ENCODE results near the gene PGRMC1.

PGRMC1 gene

DNA sequence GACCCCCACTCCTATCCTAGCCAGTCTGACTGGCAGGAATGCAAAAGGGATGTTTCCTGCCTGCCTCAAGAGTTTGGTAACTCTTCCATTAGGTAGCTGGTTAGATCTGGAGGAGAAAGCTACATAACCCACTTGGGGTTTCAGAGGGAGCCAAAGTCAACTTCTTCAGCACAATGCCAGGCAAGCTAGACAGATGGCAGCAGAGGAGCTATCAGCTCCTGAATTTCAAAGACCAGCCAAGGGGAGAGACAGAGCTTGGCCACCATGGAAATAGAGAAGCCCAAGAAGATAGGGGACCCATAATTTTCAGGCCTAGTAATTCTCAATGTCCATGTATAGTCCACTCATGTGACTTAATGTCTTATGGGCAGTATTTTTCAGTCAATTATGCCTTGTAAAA is 56.4 kb downstream of the PGRMC1 start (continued):
- TF ChIP-seq, protein P1, sequence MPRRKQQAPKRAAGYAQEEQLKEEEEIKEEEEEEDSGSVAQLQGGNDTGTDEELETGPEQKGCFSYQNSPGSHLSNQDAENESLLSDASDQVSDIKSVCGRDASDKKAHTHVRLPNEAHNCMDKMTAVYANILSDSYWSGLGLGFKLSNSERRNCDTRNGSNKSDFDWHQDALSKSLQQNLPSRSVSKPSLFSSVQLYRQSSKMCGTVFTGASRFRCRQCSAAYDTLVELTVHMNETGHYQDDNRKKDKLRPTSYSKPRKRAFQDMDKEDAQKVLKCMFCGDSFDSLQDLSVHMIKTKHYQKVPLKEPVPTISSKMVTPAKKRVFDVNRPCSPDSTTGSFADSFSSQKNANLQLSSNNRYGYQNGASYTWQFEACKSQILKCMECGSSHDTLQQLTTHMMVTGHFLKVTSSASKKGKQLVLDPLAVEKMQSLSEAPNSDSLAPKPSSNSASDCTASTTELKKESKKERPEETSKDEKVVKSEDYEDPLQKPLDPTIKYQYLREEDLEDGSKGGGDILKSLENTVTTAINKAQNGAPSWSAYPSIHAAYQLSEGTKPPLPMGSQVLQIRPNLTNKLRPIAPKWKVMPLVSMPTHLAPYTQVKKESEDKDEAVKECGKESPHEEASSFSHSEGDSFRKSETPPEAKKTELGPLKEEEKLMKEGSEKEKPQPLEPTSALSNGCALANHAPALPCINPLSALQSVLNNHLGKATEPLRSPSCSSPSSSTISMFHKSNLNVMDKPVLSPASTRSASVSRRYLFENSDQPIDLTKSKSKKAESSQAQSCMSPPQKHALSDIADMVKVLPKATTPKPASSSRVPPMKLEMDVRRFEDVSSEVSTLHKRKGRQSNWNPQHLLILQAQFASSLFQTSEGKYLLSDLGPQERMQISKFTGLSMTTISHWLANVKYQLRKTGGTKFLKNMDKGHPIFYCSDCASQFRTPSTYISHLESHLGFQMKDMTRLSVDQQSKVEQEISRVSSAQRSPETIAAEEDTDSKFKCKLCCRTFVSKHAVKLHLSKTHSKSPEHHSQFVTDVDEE (CRISPR knock-in tag; IDR thresholded peaks at IDR 0.05) = no peak
- TF ChIP-seq ESRRG (CRISPR knock-in tag; IDR thresholded peaks at IDR 0.05) (no peak), OSR1 (CRISPR knock-in tag; IDR thresholded peaks at IDR 0.05) (no peak), BACH2 (CRISPR knock-in tag; IDR thresholded peaks at IDR 0.05; ENCODE audit: borderline replicate concordance) (no peak), TOX (CRISPR knock-in tag; IDR thresholded peaks at IDR 0.05; ENCODE audit: borderline replicate concordance) (no peak), ISL1 (CRISPR knock-in tag; IDR thresholded peaks at IDR 0.05) (no peak), PPARA (CRISPR knock-in tag; IDR thresholded peaks at IDR 0.05; ENCODE audit: borderline replicate concordance) (no peak)

All from SK-N-SH treated with all-trans-retinoic acid at 6 μM for 48 hours (cell line).